Loucy (cell line): ENCODE data around the gene ALKBH5.

ENCODE experiments used
- CTCF ChIP-seq: fragments of 200-600 bp; sonication (generic); conservative IDR thresholded peaks from 2 replicates; pipeline ENCODE4 v1.5.1; 2014; ENCODE audit warnings: mild to moderate bottlenecking, antibody characterized with exemption, low read length
- EZH2phosphoT487 ChIP-seq: fragments of 200-600 bp; IDR thresholded peaks from 2 replicates; pipeline ENCODE4 v1.6.1; 2018; ENCODE audit warnings: antibody characterized with exemption, mild to moderate bottlenecking, moderate library complexity, borderline replicate concordance

GRCh38 chr17:18245038-18245776, 61.6 kb downstream of the ALKBH5 start:
- TF ChIP-seq CTCF, result no peak
- no peak for TF ChIP-seq EZH2phosphoT487
